Spleen (tissue), 7 donors: ENCODE data around the gene MMP2.

Source experiments
- CTCF ChIP-seq, 11 experiments: fragments of 200-600 bp in 7 of 11; fragments of 450-650 bp in 4 of 11; sonication (generic) in 4 of 11; IDR thresholded peaks in 8 of 11; conservative IDR thresholded peaks in 3 of 11; 1 replicate in 7 of 11; 2 replicates in 4 of 11; pipeline versions ENCODE4 v1.4.0 to v1.8.0; 2016 to 2021; ENCODE audit warnings: antibody characterized with exemption in 11 of 11, inconsistent platforms in 4 of 11, mild to moderate bottlenecking in 1 of 11
- POLR2A ChIP-seq, 3 donors: fragments of 450-650 bp; IDR thresholded peaks; one replicate each; pipeline ENCODE4 v1.5.1; 2017; ENCODE audit warnings: antibody characterized with exemption in 3 of 3, mild to moderate bottlenecking in 1 of 3
- POLR2AphosphoS5 ChIP-seq, 3 donors: sonication (generic); formaldehyde crosslinking; IDR thresholded peaks; one replicate each; pipeline ENCODE4 v1.5.1; 2017; ENCODE audit warnings: antibody characterized with exemption in 3 of 3
- donor health status: DM: no; HTN: no; CAD: no; lungs with moderate emphysema.
- donor health status: DM: no; HTN: no; CAD: no.
- donor health status: DM: no; HTN: no; CAD: no.

DNA sequence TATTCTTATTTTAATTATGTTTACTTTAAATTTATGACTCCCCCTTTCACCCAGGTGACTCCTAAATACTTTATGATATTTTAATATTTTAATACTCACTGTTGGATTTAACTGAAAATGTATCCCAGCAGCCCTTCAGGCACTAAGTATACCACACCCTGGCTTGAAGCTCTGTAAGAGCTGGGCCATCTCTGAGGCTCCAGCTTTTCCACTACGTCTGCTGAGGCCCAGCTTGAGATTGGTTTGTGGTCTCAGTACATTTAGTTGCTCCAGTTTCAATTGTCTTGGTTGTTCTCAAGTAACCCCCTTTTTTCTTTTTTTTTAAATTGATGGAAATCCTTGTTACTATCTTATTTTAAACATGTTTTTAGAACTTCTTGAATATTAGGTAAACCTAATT, 60.5 kb downstream of the MMP2 start:
- TF ChIP-seq POLR2A (IDR thresholded peaks at IDR 0.05) (no peak), POLR2AphosphoS5 (IDR thresholded peaks at IDR 0.05) (no peak), CTCF (IDR thresholded peaks at IDR 0.05 in 8 of 11, conservative IDR thresholded peaks at IDR 0.05 in 3 of 11) (no peak)
